ENCODE results near the gene IGFBP1. TPM values are rescaled to one million over a fixed set of nuclear protein-coding genes. Genes with fewer than 3 reads are reported as not detected.
A peak's percentile ranks its signal among the peaks of the same experiment; 100 is the strongest.

Gene IGFBP1
- total RNA-seq, 1 donor = 4.0 TPM

DNA sequence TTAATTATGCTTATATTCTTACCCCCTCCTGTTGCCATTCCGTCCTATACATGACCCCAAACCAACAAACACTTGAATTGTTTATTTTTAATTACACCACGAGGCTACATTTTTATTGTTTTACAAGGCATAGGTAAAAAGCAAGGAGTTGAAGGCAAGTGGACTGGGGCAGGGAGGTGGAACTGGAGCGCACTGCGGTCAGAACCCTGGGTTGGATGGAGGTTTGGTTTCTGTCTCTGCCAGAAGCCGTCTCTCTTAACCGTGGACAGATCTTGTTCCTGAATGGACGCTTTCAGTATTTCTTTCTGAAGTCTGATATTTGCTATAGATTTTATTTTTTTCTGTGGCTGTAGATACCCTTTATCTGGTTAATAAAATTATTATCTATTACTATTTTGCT is 52.7 kb downstream of the IGFBP1 start:
- H4K20me1 ChIP-seq (ENCODE audit: insufficient read depth, low read length) = no peaks in the 10 kb centered on the region
- no peaks in the 10 kb centered on the region for H3K36me3 ChIP-seq (ENCODE audit: insufficient read depth, low read length)
- peaks cover 3% of the 10 kb centered on the region for H3K4me1 ChIP-seq (ENCODE audit: insufficient read depth, low read length)
- peak overlapping the region; percentile 90 for H2AFZ ChIP-seq (ENCODE audit: low read length)
- H3K4me3 ChIP-seq (ENCODE audit: insufficient read depth, low read length) = peak overlapping the region; percentile 57
- no peak for DNase-seq (ENCODE audit: insufficient read length, low spot score, missing footprints)
- H3K27ac ChIP-seq (ENCODE audit: low read depth, low read length) = no peak overlapping the region
- no peaks in the 10 kb centered on the region for H3K79me2 ChIP-seq (ENCODE audit: insufficient read depth, low read length)
- TF ChIP-seq, protein P1, sequence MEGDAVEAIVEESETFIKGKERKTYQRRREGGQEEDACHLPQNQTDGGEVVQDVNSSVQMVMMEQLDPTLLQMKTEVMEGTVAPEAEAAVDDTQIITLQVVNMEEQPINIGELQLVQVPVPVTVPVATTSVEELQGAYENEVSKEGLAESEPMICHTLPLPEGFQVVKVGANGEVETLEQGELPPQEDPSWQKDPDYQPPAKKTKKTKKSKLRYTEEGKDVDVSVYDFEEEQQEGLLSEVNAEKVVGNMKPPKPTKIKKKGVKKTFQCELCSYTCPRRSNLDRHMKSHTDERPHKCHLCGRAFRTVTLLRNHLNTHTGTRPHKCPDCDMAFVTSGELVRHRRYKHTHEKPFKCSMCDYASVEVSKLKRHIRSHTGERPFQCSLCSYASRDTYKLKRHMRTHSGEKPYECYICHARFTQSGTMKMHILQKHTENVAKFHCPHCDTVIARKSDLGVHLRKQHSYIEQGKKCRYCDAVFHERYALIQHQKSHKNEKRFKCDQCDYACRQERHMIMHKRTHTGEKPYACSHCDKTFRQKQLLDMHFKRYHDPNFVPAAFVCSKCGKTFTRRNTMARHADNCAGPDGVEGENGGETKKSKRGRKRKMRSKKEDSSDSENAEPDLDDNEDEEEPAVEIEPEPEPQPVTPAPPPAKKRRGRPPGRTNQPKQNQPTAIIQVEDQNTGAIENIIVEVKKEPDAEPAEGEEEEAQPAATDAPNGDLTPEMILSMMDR (IDR thresholded peaks at IDR 0.05; ENCODE audit: extremely low read depth, low read depth, low read length) = no peak
- H3K9me3 ChIP-seq (ENCODE audit: low read depth, low read length) = no peaks in the 10 kb centered on the region
- H3K4me2 ChIP-seq (ENCODE audit: insufficient read depth, low read length) = peak overlapping the region; percentile 46
- H3K27me3 ChIP-seq (ENCODE audit: insufficient read depth, low read length) = no peaks in the 10 kb centered on the region

Small RNA genes within 50 kb of the gene (small RNA-seq; reads per million reads assigned to genes)
- gene RNU6-326P = not detected

Other genes with a start within 250 kb of the IGFBP1 start
- gene CCDC201, start 15.4 kb upstream of the IGFBP1 start, total RNA-seq = not detected in 2 replicates
- 2,046 and 2,181 TPM in 2 replicates for gene IGFBP3, start 32.8 kb downstream of the IGFBP1 start, total RNA-seq